Thyroid gland (tissue), 4 donors: ENCODE data around the gene PRLR. TPM values are rescaled to one million over a fixed set of nuclear protein-coding genes. Genes with fewer than 3 reads are reported as not detected.

Experiments
- DNase-seq, 2 donors: peaks; one replicate each; pipeline ENCODE4 v3.0.0-alpha.2; 2019
- H3K27ac ChIP-seq, 3 donors: fragments of 200-600 bp; sonication (generic); 1 replicate in 2 of 3; 2 replicates in 1 of 3; pipeline ENCODE4 v1.5.1; 2016 to 2019; ENCODE audit warnings: mild to moderate bottlenecking in 1 of 3, moderate library complexity in 1 of 3
- H3K27me3 ChIP-seq: fragments of 200-600 bp; sonication (generic); one replicate; pipeline ENCODE4 v1.5.1; 2019
- H3K36me3 ChIP-seq, 2 donors: fragments of 200-600 bp; sonication (generic); one replicate each; pipeline ENCODE4 v1.5.1; 2016 to 2019
- H3K4me1 ChIP-seq, 2 donors: fragments of 200-600 bp; sonication (generic); one replicate each; pipeline ENCODE4 v1.5.1; 2017 to 2019
- H3K4me3 ChIP-seq, 3 donors: fragments of 200-600 bp; sonication (generic); replicated peaks in 1 of 3; 1 replicate in 2 of 3; 2 replicates in 1 of 3; pipeline ENCODE4 v1.5.1; 2016; ENCODE audit warnings: mild to moderate bottlenecking in 1 of 3
- H3K9me3 ChIP-seq: fragments of 200-600 bp; sonication (generic); one replicate; pipeline ENCODE4 v1.5.1; 2017
- CTCF ChIP-seq, 6 experiments: fragments of 200-600 bp in 3 of 6; fragments of 450-650 bp in 3 of 6; sonication (generic) in 3 of 6; IDR thresholded peaks; one replicate each; pipeline ENCODE4 v1.5.1; 2016 to 2019; ENCODE audit warnings: antibody characterized with exemption in 6 of 6, mild to moderate bottlenecking in 2 of 6, inconsistent platforms in 1 of 6, moderate library complexity in 1 of 6
- POLR2A ChIP-seq, 2 donors: fragments of 450-650 bp; IDR thresholded peaks; one replicate each; pipeline ENCODE4 v1.6.1; 2017; ENCODE audit warnings: antibody characterized with exemption in 2 of 2, mild to moderate bottlenecking in 2 of 2, moderate library complexity in 1 of 2
- WGBS, 2 donors: methylation state at CpG; one replicate each; pipeline ENCODE4 v1.1.5; 2017; 5-methylcytosine and 5-hydroxymethylcytosine counted together
- intact Hi-C: fragments of 100-400 bp; cut with DNase I; formaldehyde crosslinking; loops from one replicate; pipeline ENCODE4 v1.15.1; 2023
- total RNA-seq, 4 donors: library from RNA; depleted of rRNA; stranded (reverse); fragments of >200 nt; gene quantifications; one replicate each; pipeline ENCODE4 v1.2.3, GENCODE V29; 2016

Gene PRLR
- total RNA-seq, 4 donors from 2014 or later = 0.20 to 1.7 (median 0.22) TPM; not detected in 1

GRCh38 chr5:35151146-35151920, 79.0 kb downstream of the PRLR start:
- WGBS, 2 donors = 82 to 88% methylated on average over 1 of the region's 1 CpG
- no peak for TF ChIP-seq CTCF (IDR thresholded peaks at IDR 0.05)
- TF ChIP-seq POLR2A (IDR thresholded peaks at IDR 0.05) = no peak
- intact Hi-C loops = no loop called here
- no peaks in the 10 kb centered on the region for H3K27me3 ChIP-seq
- H3K4me3 ChIP-seq = no peak overlapping the region
- DNase-seq = no peak
- no peak overlapping the region for H3K27ac ChIP-seq
- no peaks in the 10 kb centered on the region for H3K9me3 ChIP-seq
- H3K36me3 ChIP-seq = no peaks in the 10 kb centered on the region
- H3K4me1 ChIP-seq = no peaks in the 10 kb centered on the region

GRCh38 chr5:35149041-35149440, 81.2 kb downstream of the PRLR start:
- DNase-seq = no peak
- Histone ChIP-seq H3K36me3 (no peaks in the 10 kb centered on the region), H3K27ac (no peak overlapping the region), H3K9me3 (no peaks in the 10 kb centered on the region), H3K4me3 (no peak overlapping the region), H3K4me1 (no peaks in the 10 kb centered on the region), H3K27me3 (no peaks in the 10 kb centered on the region)
- intact Hi-C loops = no loop called here
- TF ChIP-seq CTCF (IDR thresholded peaks at IDR 0.05) (no peak), POLR2A (IDR thresholded peaks at IDR 0.05) (no peak)
- WGBS, 2 donors = 71 to 77% methylated on average over 1 of the region's 1 CpG

GRCh38 chr5:35146406-35146805, 83.9 kb downstream of the PRLR start:
- WGBS, 2 donors = 69 to 77% methylated on average over 3 of the region's 3 CpGs
- H3K36me3 ChIP-seq = no peaks in the 10 kb centered on the region
- H3K4me3 ChIP-seq = no peak overlapping the region
- H3K9me3 ChIP-seq = no peaks in the 10 kb centered on the region
- no peaks in the 10 kb centered on the region for H3K27me3 ChIP-seq
- no peak for TF ChIP-seq CTCF (IDR thresholded peaks at IDR 0.05)
- no peak for TF ChIP-seq POLR2A (IDR thresholded peaks at IDR 0.05)
- H3K4me1 ChIP-seq = no peaks in the 10 kb centered on the region
- intact Hi-C loops = no loop called here
- no peak for DNase-seq
- no peak overlapping the region for H3K27ac ChIP-seq

- intact Hi-C loops = no loop called here
- 75 to 96% methylated on average over 2 of the region's 2 CpGs for WGBS, 2 donors
- H3K4me3 ChIP-seq = no peak overlapping the region
Measured at GRCh38 chr5:35145691-35146317, 84.5 kb downstream of the PRLR start.

More at GRCh38 chr5:35145691-35146317, 84.5 kb downstream of the PRLR start:
- Histone ChIP-seq H3K36me3 (no peaks in the 10 kb centered on the region), H3K4me1 (no peaks in the 10 kb centered on the region), H3K27me3 (no peaks in the 10 kb centered on the region), H3K27ac (no peak overlapping the region), H3K9me3 (no peaks in the 10 kb centered on the region)
- no peak for TF ChIP-seq POLR2A (IDR thresholded peaks at IDR 0.05)
- no peak for TF ChIP-seq CTCF (IDR thresholded peaks at IDR 0.05)
- DNase-seq = no peak
